Stimulated activated naive CD8-positive, alpha-beta T cell treated with anti-CD3 and anti-CD28 coated beads, Interleukin-15, Interleukin-2, amounts not matched to agents 100 ng/mL and 50 ng/mL, for 24 hours (primary cell): ENCODE results near the gene ITSN2.

Experiments
- H3K27ac Mint-ChIP-seq: one replicate; pipeline ENCODE4 v1.8.0; 2021; ENCODE audit warnings: mild to moderate bottlenecking, mixed read lengths
- H3K27me3 Mint-ChIP-seq: one replicate; pipeline ENCODE4 v1.8.0; 2021; ENCODE audit warnings: mixed read lengths
- H3K36me3 Mint-ChIP-seq: one replicate; pipeline ENCODE4 v1.8.0; 2021; ENCODE audit warnings: low read depth, mixed read lengths
- H3K4me1 Mint-ChIP-seq: one replicate; pipeline ENCODE4 v1.8.0; 2021; ENCODE audit warnings: low read depth, mixed read lengths
- H3K4me3 Mint-ChIP-seq: one replicate; pipeline ENCODE4 v1.8.0; 2021; ENCODE audit warnings: mild to moderate bottlenecking, mixed read lengths
- H3K9me3 Mint-ChIP-seq: one replicate; pipeline ENCODE4 v1.8.0; 2021; ENCODE audit warnings: mixed read lengths

The ITSN2 gene

GRCh38 chr2:24280161-24280560, 80.2 kb downstream of the ITSN2 start:
- Mint-ChIP-seq H3K4me3 (no peak overlapping the region), H3K27ac (no peak overlapping the region), H3K27me3 (no peaks in the 10 kb centered on the region), H3K9me3 (no peaks in the 10 kb centered on the region), H3K36me3 (peaks cover 13% of the 10 kb centered on the region), H3K4me1 (no peaks in the 10 kb centered on the region)

- no peaks in the 10 kb centered on the region for H3K27me3 Mint-ChIP-seq
- H3K9me3 Mint-ChIP-seq = no peaks in the 10 kb centered on the region
- H3K36me3 Mint-ChIP-seq = peaks cover 19% of the 10 kb centered on the region
Observed at GRCh38 chr2:24276349-24276899, 83.9 kb downstream of the ITSN2 start.

GRCh38 chr2:24274809-24275208, 85.5 kb downstream of the ITSN2 start:
- Mint-ChIP-seq H3K27ac (no peak overlapping the region), H3K4me1 (no peaks in the 10 kb centered on the region), H3K9me3 (no peaks in the 10 kb centered on the region), H3K4me3 (no peak overlapping the region), H3K27me3 (no peaks in the 10 kb centered on the region), H3K36me3 (peaks cover 29% of the 10 kb centered on the region)

More at GRCh38 chr2:24276349-24276899, 83.9 kb downstream of the ITSN2 start:
- H3K4me1 Mint-ChIP-seq = no peaks in the 10 kb centered on the region
- no peak overlapping the region for H3K4me3 Mint-ChIP-seq
- peak overlapping the region; percentile 51 for H3K27ac Mint-ChIP-seq

- Mint-ChIP-seq H3K27me3 (no peaks in the 10 kb centered on the region), H3K27ac (no peak overlapping the region), H3K4me1 (no peaks in the 10 kb centered on the region), H3K36me3 (peaks cover 41% of the 10 kb centered on the region), H3K4me3 (no peak overlapping the region), H3K9me3 (no peaks in the 10 kb centered on the region)
Observed at GRCh38 chr2:24273598-24273997, 86.7 kb downstream of the ITSN2 start.

- no peaks in the 10 kb centered on the region for H3K27me3 Mint-ChIP-seq
- no peak overlapping the region for H3K27ac Mint-ChIP-seq
- no peaks in the 10 kb centered on the region for H3K4me1 Mint-ChIP-seq
- no peak overlapping the region for H3K4me3 Mint-ChIP-seq
- H3K36me3 Mint-ChIP-seq = peaks cover 38% of the 10 kb centered on the region
- no peaks in the 10 kb centered on the region for H3K9me3 Mint-ChIP-seq
Observed at GRCh38 chr2:24272907-24273306, 87.4 kb downstream of the ITSN2 start.

- Mint-ChIP-seq H3K9me3 (no peaks in the 10 kb centered on the region), H3K4me3 (no peak overlapping the region), H3K27me3 (no peaks in the 10 kb centered on the region), H3K36me3 (peaks cover 37% of the 10 kb centered on the region), H3K4me1 (no peaks in the 10 kb centered on the region), H3K27ac (no peak overlapping the region)
Observed at GRCh38 chr2:24272161-24272802, 88.1 kb downstream of the ITSN2 start.

- H3K36me3 Mint-ChIP-seq = peaks cover 47% of the 10 kb centered on the region
- H3K27me3 Mint-ChIP-seq = no peaks in the 10 kb centered on the region
- H3K4me1 Mint-ChIP-seq = no peaks in the 10 kb centered on the region
- peak overlapping the region; percentile 58 for H3K27ac Mint-ChIP-seq
- no peaks in the 10 kb centered on the region for H3K9me3 Mint-ChIP-seq
- H3K4me3 Mint-ChIP-seq = no peak overlapping the region
Observed at GRCh38 chr2:24269265-24269664, 91.1 kb downstream of the ITSN2 start.

GRCh38 chr2:24265212-24265611, 95.1 kb downstream of the ITSN2 start:
- H3K4me1 Mint-ChIP-seq = peaks cover 5% of the 10 kb centered on the region
- H3K27ac Mint-ChIP-seq = no peak overlapping the region
- no peak overlapping the region for H3K4me3 Mint-ChIP-seq
- H3K27me3 Mint-ChIP-seq = no peaks in the 10 kb centered on the region
- peaks cover 44% of the 10 kb centered on the region for H3K36me3 Mint-ChIP-seq
- no peaks in the 10 kb centered on the region for H3K9me3 Mint-ChIP-seq

- no peak overlapping the region for H3K4me3 Mint-ChIP-seq
- H3K27ac Mint-ChIP-seq = peak overlapping the region; percentile 64
- peaks cover 5% of the 10 kb centered on the region for H3K4me1 Mint-ChIP-seq
- H3K27me3 Mint-ChIP-seq = no peaks in the 10 kb centered on the region
- H3K9me3 Mint-ChIP-seq = no peaks in the 10 kb centered on the region
- H3K36me3 Mint-ChIP-seq = peaks cover 33% of the 10 kb centered on the region
Observed at GRCh38 chr2:24262421-24262970, 97.8 kb downstream of the ITSN2 start.

GRCh38 chr2:24261441-24261840, 98.9 kb downstream of the ITSN2 start:
- no peaks in the 10 kb centered on the region for H3K27me3 Mint-ChIP-seq
- peaks cover 40% of the 10 kb centered on the region for H3K36me3 Mint-ChIP-seq
- peaks cover 5% of the 10 kb centered on the region for H3K4me1 Mint-ChIP-seq
- no peaks in the 10 kb centered on the region for H3K9me3 Mint-ChIP-seq
- H3K4me3 Mint-ChIP-seq = no peak overlapping the region
- H3K27ac Mint-ChIP-seq = peak overlapping the region; percentile 62

GRCh38 chr2:24259316-24259715, 101.0 kb downstream of the ITSN2 start:
- Mint-ChIP-seq H3K4me3 (no peak overlapping the region), H3K27ac (no peak overlapping the region), H3K27me3 (no peaks in the 10 kb centered on the region), H3K9me3 (no peaks in the 10 kb centered on the region), H3K4me1 (peaks cover 5% of the 10 kb centered on the region), H3K36me3 (peaks cover 26% of the 10 kb centered on the region)

GRCh38 chr2:24258718-24259117, 101.6 kb downstream of the ITSN2 start:
- Mint-ChIP-seq H3K27ac (no peak overlapping the region), H3K4me1 (peaks cover 5% of the 10 kb centered on the region), H3K9me3 (no peaks in the 10 kb centered on the region), H3K27me3 (no peaks in the 10 kb centered on the region), H3K36me3 (peaks cover 26% of the 10 kb centered on the region), H3K4me3 (no peak overlapping the region)

- H3K27ac Mint-ChIP-seq = no peak overlapping the region
- H3K4me1 Mint-ChIP-seq = no peaks in the 10 kb centered on the region
- H3K27me3 Mint-ChIP-seq = no peaks in the 10 kb centered on the region
- H3K9me3 Mint-ChIP-seq = no peaks in the 10 kb centered on the region
- no peak overlapping the region for H3K4me3 Mint-ChIP-seq
- H3K36me3 Mint-ChIP-seq = peaks cover 28% of the 10 kb centered on the region
Observed at GRCh38 chr2:24253303-24253919, 106.9 kb downstream of the ITSN2 start.

GRCh38 chr2:24247592-24247991, 112.7 kb downstream of the ITSN2 start:
- no peak overlapping the region for H3K4me3 Mint-ChIP-seq
- H3K27ac Mint-ChIP-seq = no peak overlapping the region
- H3K4me1 Mint-ChIP-seq = no peaks in the 10 kb centered on the region
- no peaks in the 10 kb centered on the region for H3K27me3 Mint-ChIP-seq
- H3K36me3 Mint-ChIP-seq = peaks cover 50% of the 10 kb centered on the region
- H3K9me3 Mint-ChIP-seq = no peaks in the 10 kb centered on the region

GRCh38 chr2:24247164-24247563, 113.2 kb downstream of the ITSN2 start:
- no peaks in the 10 kb centered on the region for H3K27me3 Mint-ChIP-seq
- no peaks in the 10 kb centered on the region for H3K4me1 Mint-ChIP-seq
- no peak overlapping the region for H3K4me3 Mint-ChIP-seq
- H3K9me3 Mint-ChIP-seq = no peaks in the 10 kb centered on the region
- no peak overlapping the region for H3K27ac Mint-ChIP-seq
- peaks cover 49% of the 10 kb centered on the region for H3K36me3 Mint-ChIP-seq
